ENCODE data around the gene FADS6. TPM values are rescaled to one million over a fixed set of nuclear protein-coding genes. Genes with fewer than 3 reads are reported as not detected.

The FADS6 gene
- total RNA-seq, 2 donors from 2014 or later: 4.7 to 5.7 TPM

- WGBS, 2 experiments (ENCODE audit: insufficient coverage in 1 of 2, insufficient read length in 1 of 2): 84 to 94% methylated on average over 6 to 7 of the region's 7 CpGs
- H3K27ac ChIP-seq (ENCODE audit: low read depth, low read length): no peak overlapping the region
- Mint-ChIP-seq H3K27ac (no peak overlapping the region), H3K27me3 (ENCODE audit: insufficient read depth) (peaks cover 91% of the 10 kb centered on the region), H3K4me1 (peaks cover 4% of the 10 kb centered on the region), H3K36me3 (ENCODE audit: low read depth) (no peaks in the 10 kb centered on the region), H3K9me3 (no peaks in the 10 kb centered on the region), H3K4me3 (no peak overlapping the region)
- H3K27me3 ChIP-seq (ENCODE audit: control insufficient read depth, insufficient read depth, low read length, poor library complexity, severe bottlenecking): peaks cover 97% of the 10 kb centered on the region
- H3K9ac ChIP-seq (ENCODE audit: extremely low read depth, low read length, poor library complexity, severe bottlenecking): no peak overlapping the region
- no peak for DNase-seq
- no peaks in the 10 kb centered on the region for H3K4me1 ChIP-seq (ENCODE audit: control insufficient read depth, insufficient read depth, low read length)
- no peaks in the 10 kb centered on the region for H3K36me3 ChIP-seq (ENCODE audit: control insufficient read depth, insufficient read depth, low read length)
- no peaks in the 10 kb centered on the region for H3K9me3 ChIP-seq (ENCODE audit: control insufficient read depth, low read length)
- TF ChIP-seq, protein P1, sequence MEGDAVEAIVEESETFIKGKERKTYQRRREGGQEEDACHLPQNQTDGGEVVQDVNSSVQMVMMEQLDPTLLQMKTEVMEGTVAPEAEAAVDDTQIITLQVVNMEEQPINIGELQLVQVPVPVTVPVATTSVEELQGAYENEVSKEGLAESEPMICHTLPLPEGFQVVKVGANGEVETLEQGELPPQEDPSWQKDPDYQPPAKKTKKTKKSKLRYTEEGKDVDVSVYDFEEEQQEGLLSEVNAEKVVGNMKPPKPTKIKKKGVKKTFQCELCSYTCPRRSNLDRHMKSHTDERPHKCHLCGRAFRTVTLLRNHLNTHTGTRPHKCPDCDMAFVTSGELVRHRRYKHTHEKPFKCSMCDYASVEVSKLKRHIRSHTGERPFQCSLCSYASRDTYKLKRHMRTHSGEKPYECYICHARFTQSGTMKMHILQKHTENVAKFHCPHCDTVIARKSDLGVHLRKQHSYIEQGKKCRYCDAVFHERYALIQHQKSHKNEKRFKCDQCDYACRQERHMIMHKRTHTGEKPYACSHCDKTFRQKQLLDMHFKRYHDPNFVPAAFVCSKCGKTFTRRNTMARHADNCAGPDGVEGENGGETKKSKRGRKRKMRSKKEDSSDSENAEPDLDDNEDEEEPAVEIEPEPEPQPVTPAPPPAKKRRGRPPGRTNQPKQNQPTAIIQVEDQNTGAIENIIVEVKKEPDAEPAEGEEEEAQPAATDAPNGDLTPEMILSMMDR (conservative IDR thresholded peaks at IDR 0.05): no peak
- no peak overlapping the region for H3K4me3 ChIP-seq (ENCODE audit: low read length)
Measured at GRCh38 chr17:74856112-74856511, 37.3 kb downstream of the FADS6 start.

DNA sequence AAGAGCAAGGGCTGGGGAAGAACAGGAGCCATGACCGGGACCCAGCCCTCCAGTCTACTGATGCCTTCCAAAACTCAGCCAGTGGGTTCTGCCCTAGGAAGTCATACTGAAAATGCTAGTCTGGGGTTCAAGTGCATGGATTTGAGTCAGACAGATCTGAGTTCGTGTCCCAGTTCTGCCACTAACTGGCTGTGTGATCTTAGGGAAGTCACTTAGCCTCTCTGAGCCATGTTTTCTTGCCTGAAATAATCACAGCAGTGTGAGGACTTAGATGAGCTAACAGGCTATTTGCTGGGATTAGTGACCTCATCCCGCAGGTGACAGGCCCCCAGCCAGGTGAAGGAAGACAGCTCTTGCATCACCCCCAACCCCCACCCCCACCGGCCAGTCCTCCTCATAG lies 38.1 kb downstream of the FADS6 start:
- Mint-ChIP-seq H3K27me3 (ENCODE audit: insufficient read depth) (peaks cover 91% of the 10 kb centered on the region), H3K4me1 (peaks cover 4% of the 10 kb centered on the region), H3K9me3 (no peaks in the 10 kb centered on the region), H3K4me3 (no peak overlapping the region), H3K36me3 (ENCODE audit: low read depth) (no peaks in the 10 kb centered on the region), H3K27ac (no peak overlapping the region)
- WGBS, 2 experiments (ENCODE audit: insufficient coverage in 1 of 2, insufficient read length in 1 of 2): 85 to 91% methylated on average over 3 to 4 of the region's 4 CpGs
- Histone ChIP-seq H3K27me3 (ENCODE audit: control insufficient read depth, insufficient read depth, low read length, poor library complexity, severe bottlenecking) (peaks cover 97% of the 10 kb centered on the region), H3K4me1 (ENCODE audit: control insufficient read depth, insufficient read depth, low read length) (no peaks in the 10 kb centered on the region), H3K9me3 (ENCODE audit: control insufficient read depth, low read length) (no peaks in the 10 kb centered on the region), H3K27ac (ENCODE audit: low read depth, low read length) (no peak overlapping the region), H3K4me3 (ENCODE audit: low read length) (no peak overlapping the region), H3K9ac (ENCODE audit: extremely low read depth, low read length, poor library complexity, severe bottlenecking) (no peak overlapping the region), H3K36me3 (ENCODE audit: control insufficient read depth, insufficient read depth, low read length) (no peaks in the 10 kb centered on the region)
- DNase-seq: no peak
- TF ChIP-seq, protein P1 (conservative IDR thresholded peaks at IDR 0.05): no peak

DNA sequence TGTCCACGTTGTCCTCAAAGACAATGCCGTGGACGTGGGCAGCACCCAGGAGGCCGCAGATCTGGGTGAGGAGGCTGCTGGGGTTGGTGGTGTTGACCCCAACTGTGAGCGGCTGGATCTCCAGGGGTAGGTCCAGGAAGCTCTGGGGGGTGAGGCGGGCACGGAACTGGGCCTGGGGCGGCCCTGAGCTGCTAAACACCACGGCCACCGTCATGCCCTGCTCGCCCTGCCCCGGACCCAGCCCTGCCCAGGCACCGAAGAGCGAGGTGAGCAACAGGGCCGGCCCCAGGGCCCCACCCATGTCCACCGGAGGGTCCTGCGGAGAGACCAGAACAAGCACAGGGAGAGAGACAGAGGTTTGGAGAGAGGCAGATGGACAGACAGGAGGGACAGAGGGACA lies 38.6 kb downstream of the FADS6 start:
- H3K4me1 ChIP-seq (ENCODE audit: control insufficient read depth, insufficient read depth, low read length): no peaks in the 10 kb centered on the region
- WGBS, 2 experiments (ENCODE audit: insufficient coverage in 1 of 2, insufficient read length in 1 of 2): 91 to 94% methylated on average over 11 to 17 of the region's 17 CpGs
- no peak for DNase-seq
- H3K27me3 ChIP-seq (ENCODE audit: control insufficient read depth, insufficient read depth, low read length, poor library complexity, severe bottlenecking): peaks cover 97% of the 10 kb centered on the region
- Mint-ChIP-seq H3K27me3 (ENCODE audit: insufficient read depth) (peaks cover 91% of the 10 kb centered on the region), H3K9me3 (no peaks in the 10 kb centered on the region), H3K36me3 (ENCODE audit: low read depth) (no peaks in the 10 kb centered on the region), H3K4me1 (peaks cover 4% of the 10 kb centered on the region), H3K4me3 (no peak overlapping the region), H3K27ac (no peak overlapping the region)
- no peaks in the 10 kb centered on the region for H3K36me3 ChIP-seq (ENCODE audit: control insufficient read depth, insufficient read depth, low read length)
- H3K4me3 ChIP-seq (ENCODE audit: low read length): no peak overlapping the region
- H3K27ac ChIP-seq (ENCODE audit: low read depth, low read length): no peak overlapping the region
- H3K9me3 ChIP-seq (ENCODE audit: control insufficient read depth, low read length): no peaks in the 10 kb centered on the region
- TF ChIP-seq, protein P1 (conservative IDR thresholded peaks at IDR 0.05): no peak
- H3K9ac ChIP-seq (ENCODE audit: extremely low read depth, low read length, poor library complexity, severe bottlenecking): no peak overlapping the region
